Measurements from ENCODE around the gene TRIM5. TPM values are rescaled to one million over a fixed set of nuclear protein-coding genes. Genes with fewer than 3 reads are reported as not detected.

The TRIM5 gene
- total RNA-seq: 84.8 and 97.6 TPM in 2 replicates

GRCh38 chr11:5684646-5685362, at the start of gene TRIM5:
Gene TRIM5, minus strand, starts transcription at chr11:5685074. Its CDS starts 4,897 bp downstream, at chr11:5680177.

DNA sequence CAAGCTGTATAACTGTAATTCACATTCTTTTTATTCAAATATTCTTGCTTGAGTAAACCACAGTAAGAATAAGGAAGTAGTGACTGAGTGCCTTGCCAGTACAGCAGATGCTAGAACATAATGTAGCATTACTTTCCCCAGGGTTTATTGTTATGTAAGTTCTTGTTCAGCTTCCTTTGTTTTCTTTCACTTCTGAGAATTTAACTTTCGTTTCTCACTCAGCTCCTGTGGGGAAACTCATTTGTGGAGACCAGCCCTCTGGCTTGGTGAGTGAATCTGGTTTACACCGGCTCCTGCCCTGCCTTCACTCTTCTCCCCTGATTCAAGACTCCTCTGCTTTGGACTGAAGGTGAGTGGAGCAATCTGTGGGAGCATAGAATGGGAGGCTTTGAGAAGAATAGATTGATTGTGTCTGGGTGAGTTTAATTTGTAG, 4.7 kb upstream of the TRIM5 start, which contains the start of gene TRIM22:
Gene TRIM22 (plus strand): TSS at position 240 of the 433 bp plus-strand sequence. CDS start 6,443 bp downstream, outside the sequence.

DNA sequence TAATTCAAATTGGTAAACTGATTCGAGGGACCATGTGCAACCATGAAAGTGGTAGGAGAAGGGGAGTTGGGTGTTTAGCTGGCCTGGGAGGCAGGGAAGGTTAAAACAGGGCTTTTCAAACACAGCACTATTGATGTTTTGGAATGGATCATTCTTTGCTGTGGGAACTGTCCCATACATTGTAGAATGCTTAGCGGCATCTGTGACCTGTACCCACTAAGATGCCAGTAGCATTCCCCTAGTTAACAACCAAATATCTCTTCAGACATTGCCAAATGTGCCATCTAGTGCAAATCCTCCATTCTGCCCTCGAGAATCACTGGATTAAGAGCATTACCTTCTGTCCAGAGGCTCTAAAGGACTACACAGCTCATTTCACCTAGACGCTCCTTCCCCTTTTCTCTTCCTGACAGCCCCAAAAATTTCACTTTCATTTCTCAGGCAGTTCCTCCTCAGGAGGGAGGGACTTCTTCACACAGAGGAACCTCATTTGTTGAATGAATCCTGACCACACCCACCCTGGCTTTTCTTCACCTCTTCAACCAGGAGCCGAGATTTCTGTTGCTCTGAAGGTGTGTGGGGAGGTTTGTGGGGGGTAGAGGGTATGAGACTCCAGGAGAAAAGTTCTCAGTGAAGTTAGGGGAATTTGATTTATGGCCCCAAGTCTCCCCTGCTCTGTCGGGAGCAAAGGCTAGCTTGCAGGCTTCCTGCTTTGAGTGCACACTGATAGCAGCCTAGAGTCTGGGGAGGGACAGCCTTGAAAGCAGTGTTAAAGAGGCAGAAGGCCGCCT, 60.2 kb downstream of the TRIM5 start, which contains the start of gene TRIM34:
Gene TRIM34 (plus strand): TSS at position 513 of the 791 bp plus-strand sequence. CDS start 7,331 bp downstream, outside the sequence.

Other genes starting within 250 kb of the TRIM5 start
- not detected in 2 replicates for gene OR51I1, start 243.6 kb downstream of the TRIM5 start, total RNA-seq
- gene OR51I2, start 235.8 kb downstream of the TRIM5 start, total RNA-seq: not detected in 2 replicates
- gene OR52D1, start 196.4 kb downstream of the TRIM5 start, total RNA-seq: not detected in 2 replicates
- not detected in 2 replicates for gene UBQLN3, start 175.1 kb downstream of the TRIM5 start, total RNA-seq
- not detected in 2 replicates for gene UBQLNL, start 168.4 kb downstream of the TRIM5 start, total RNA-seq
- not detected in 2 replicates for gene OR52H1, start 136.5 kb downstream of the TRIM5 start, total RNA-seq
- gene OR52B6, start 104.2 kb downstream of the TRIM5 start, total RNA-seq: not detected in 2 replicates
- 0.97 and 2.4 TPM in 2 replicates for gene TRIM6, start 88.4 kb downstream of the TRIM5 start, total RNA-seq
- 5.8 and 26.4 TPM in 2 replicates for gene TRIM34, start 60.1 kb downstream of the TRIM5 start, total RNA-seq
- gene TRIM22, start 4.7 kb upstream of the TRIM5 start, total RNA-seq: 89.6 and 196 TPM in 2 replicates
- not detected in 2 replicates for gene OR56B1, start 51.4 kb upstream of the TRIM5 start, total RNA-seq
- gene OR52N4, start 69.2 kb upstream of the TRIM5 start, total RNA-seq: not detected in 2 replicates
- not detected in 2 replicates for gene OR52N5, start 98.3 kb upstream of the TRIM5 start, total RNA-seq
- not detected in 2 replicates for gene OR52N1, start 106.2 kb upstream of the TRIM5 start, total RNA-seq
- gene OR52N2, start 123.8 kb upstream of the TRIM5 start, total RNA-seq: not detected in 2 replicates
- not detected in 2 replicates for gene OR52E6, start 156.8 kb upstream of the TRIM5 start, total RNA-seq
- not detected in 2 replicates for gene OR52E8, start 172.6 kb upstream of the TRIM5 start, total RNA-seq
- gene OR52E4, start 195.6 kb upstream of the TRIM5 start, total RNA-seq: not detected in 2 replicates
- not detected in 2 replicates for gene OR52E5, start 208.1 kb upstream of the TRIM5 start, total RNA-seq

Data from epithelial cell of umbilical artery (primary cell).